ENCODE data around the gene ATP6V0E1.
"Not testable (repeated sequence)": the region's sequence is repeated elsewhere in the genome, so short reads cannot be mapped to it uniquely, and the experiment has no call there.

Gene ATP6V0E1

GRCh38 chr5:173035904-173036707 is 52.5 kb downstream of the ATP6V0E1 start:
- DNase-seq (ENCODE audit: low read depth, low spot score), result no peak

- DNase-seq (ENCODE audit: low read depth, low spot score), result no peak
Observed at GRCh38 chr5:173039188-173039587, 55.6 kb downstream of the ATP6V0E1 start.

- no peak for DNase-seq (ENCODE audit: low read depth, low spot score)
Observed at GRCh38 chr5:173039964-173040363, 56.4 kb downstream of the ATP6V0E1 start.

- no peak for DNase-seq (ENCODE audit: low read depth, low spot score)
Observed at GRCh38 chr5:173041881-173042762, 58.6 kb downstream of the ATP6V0E1 start.

- no peak for DNase-seq (ENCODE audit: low read depth, low spot score)
Observed at GRCh38 chr5:173042763-173043107, 59.2 kb downstream of the ATP6V0E1 start.

GRCh38 chr5:173045474-173045873 is 61.9 kb downstream of the ATP6V0E1 start:
- no peak for DNase-seq (ENCODE audit: low read depth, low spot score)

GRCh38 chr5:173047096-173047837 is 63.7 kb downstream of the ATP6V0E1 start:
- DNase-seq (ENCODE audit: low read depth, low spot score), result not testable (repeated sequence)

- no peak for DNase-seq (ENCODE audit: low read depth, low spot score)
Observed at GRCh38 chr5:173047838-173048105, 64.2 kb downstream of the ATP6V0E1 start.

- no peak for DNase-seq (ENCODE audit: low read depth, low spot score)
Observed at GRCh38 chr5:173050791-173051190, 67.2 kb downstream of the ATP6V0E1 start.

- DNase-seq (ENCODE audit: low read depth, low spot score), result no peak
Observed at GRCh38 chr5:173051746-173052145, 68.2 kb downstream of the ATP6V0E1 start.

GRCh38 chr5:173053041-173053440 is 69.5 kb downstream of the ATP6V0E1 start:
- DNase-seq (ENCODE audit: low read depth, low spot score), result no peak

GRCh38 chr5:173055042-173055721 is 71.6 kb downstream of the ATP6V0E1 start:
- no peak for DNase-seq (ENCODE audit: low read depth, low spot score)

GRCh38 chr5:173055722-173055982 is 72.1 kb downstream of the ATP6V0E1 start:
- no peak for DNase-seq (ENCODE audit: low read depth, low spot score)

- DNase-seq (ENCODE audit: low read depth, low spot score), result peak; percentile 89
Observed at GRCh38 chr5:173055983-173056782, 72.6 kb downstream of the ATP6V0E1 start, which contains the start of gene CREBRF. Gene CREBRF (plus strand): TSS chr5:173056352. CDS start chr5:173080776, 24,424 bp downstream.

GRCh38 chr5:173056783-173057061 is 73.2 kb downstream of the ATP6V0E1 start:
- no peak for DNase-seq (ENCODE audit: low read depth, low spot score)

- DNase-seq (ENCODE audit: low read depth, low spot score), result peak; percentile 98
Observed at GRCh38 chr5:173057062-173057924, 73.7 kb downstream of the ATP6V0E1 start.

- no peak for DNase-seq (ENCODE audit: low read depth, low spot score)
Observed at GRCh38 chr5:173062141-173062540, 78.6 kb downstream of the ATP6V0E1 start.

GRCh38 chr5:173065155-173065554 is 81.6 kb downstream of the ATP6V0E1 start:
- no peak for DNase-seq (ENCODE audit: low read depth, low spot score)

- no peak for DNase-seq (ENCODE audit: low read depth, low spot score)
Observed at GRCh38 chr5:173069671-173070070, 86.1 kb downstream of the ATP6V0E1 start.

GRCh38 chr5:173075137-173075843 is 91.7 kb downstream of the ATP6V0E1 start:
- no peak for DNase-seq (ENCODE audit: low read depth, low spot score)
